Peyer's patch (tissue), 4 donors: ENCODE results near the gene CTNNBL1.

Experiments
- POLR2A ChIP-seq, 2 donors: fragments of 450-650 bp; IDR thresholded peaks; one replicate each; pipeline ENCODE4 v1.5.1; 2017; ENCODE audit warnings: antibody characterized with exemption in 2 of 2, mild to moderate bottlenecking in 2 of 2, moderate library complexity in 2 of 2
- TF ChIP-seq, protein P1 (sequence below), 6 experiments: fragments of 450-650 bp in 4 of 6; fragments of 200-600 bp in 2 of 6; sonication (generic) in 1 of 6; IDR thresholded peaks; one replicate each; pipeline ENCODE4 v1.5.1; 2017 to 2019; ENCODE audit warnings: antibody characterized with exemption in 6 of 6, mild to moderate bottlenecking in 3 of 6, moderate library complexity in 1 of 6

DNA sequence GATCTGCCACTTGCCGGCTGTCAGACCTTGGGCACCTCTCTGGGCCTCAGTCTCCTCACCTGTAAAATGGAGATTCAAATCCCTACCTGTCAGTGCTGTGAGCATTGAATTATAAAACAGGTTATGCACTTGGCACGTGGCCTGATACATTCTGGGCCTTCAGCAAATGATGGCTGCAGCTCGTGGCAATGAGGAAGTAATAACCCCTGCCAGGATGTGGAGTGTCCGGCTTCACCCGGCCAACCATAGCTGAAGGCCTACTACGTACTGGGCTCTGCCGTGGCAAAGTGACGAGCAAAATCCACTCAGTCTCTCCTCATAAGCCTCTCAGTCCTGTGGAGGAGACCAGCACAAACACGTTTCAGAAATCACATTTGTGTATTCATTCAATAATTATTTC, 198.2 kb downstream of the CTNNBL1 start:
- TF ChIP-seq, protein P1, sequence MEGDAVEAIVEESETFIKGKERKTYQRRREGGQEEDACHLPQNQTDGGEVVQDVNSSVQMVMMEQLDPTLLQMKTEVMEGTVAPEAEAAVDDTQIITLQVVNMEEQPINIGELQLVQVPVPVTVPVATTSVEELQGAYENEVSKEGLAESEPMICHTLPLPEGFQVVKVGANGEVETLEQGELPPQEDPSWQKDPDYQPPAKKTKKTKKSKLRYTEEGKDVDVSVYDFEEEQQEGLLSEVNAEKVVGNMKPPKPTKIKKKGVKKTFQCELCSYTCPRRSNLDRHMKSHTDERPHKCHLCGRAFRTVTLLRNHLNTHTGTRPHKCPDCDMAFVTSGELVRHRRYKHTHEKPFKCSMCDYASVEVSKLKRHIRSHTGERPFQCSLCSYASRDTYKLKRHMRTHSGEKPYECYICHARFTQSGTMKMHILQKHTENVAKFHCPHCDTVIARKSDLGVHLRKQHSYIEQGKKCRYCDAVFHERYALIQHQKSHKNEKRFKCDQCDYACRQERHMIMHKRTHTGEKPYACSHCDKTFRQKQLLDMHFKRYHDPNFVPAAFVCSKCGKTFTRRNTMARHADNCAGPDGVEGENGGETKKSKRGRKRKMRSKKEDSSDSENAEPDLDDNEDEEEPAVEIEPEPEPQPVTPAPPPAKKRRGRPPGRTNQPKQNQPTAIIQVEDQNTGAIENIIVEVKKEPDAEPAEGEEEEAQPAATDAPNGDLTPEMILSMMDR (IDR thresholded peaks at IDR 0.05), result no peak
- no peak for TF ChIP-seq POLR2A (IDR thresholded peaks at IDR 0.05)
